ENCODE data around the gene S100A2.

GRCh38 chr1:153520818-153521476 lies 44.7 kb downstream of the S100A2 start:
- no peak for TF ChIP-seq POLR2AphosphoS5 (IDR thresholded peaks at IDR 0.05; ENCODE audit: low read depth)
- TF ChIP-seq, protein P1, sequence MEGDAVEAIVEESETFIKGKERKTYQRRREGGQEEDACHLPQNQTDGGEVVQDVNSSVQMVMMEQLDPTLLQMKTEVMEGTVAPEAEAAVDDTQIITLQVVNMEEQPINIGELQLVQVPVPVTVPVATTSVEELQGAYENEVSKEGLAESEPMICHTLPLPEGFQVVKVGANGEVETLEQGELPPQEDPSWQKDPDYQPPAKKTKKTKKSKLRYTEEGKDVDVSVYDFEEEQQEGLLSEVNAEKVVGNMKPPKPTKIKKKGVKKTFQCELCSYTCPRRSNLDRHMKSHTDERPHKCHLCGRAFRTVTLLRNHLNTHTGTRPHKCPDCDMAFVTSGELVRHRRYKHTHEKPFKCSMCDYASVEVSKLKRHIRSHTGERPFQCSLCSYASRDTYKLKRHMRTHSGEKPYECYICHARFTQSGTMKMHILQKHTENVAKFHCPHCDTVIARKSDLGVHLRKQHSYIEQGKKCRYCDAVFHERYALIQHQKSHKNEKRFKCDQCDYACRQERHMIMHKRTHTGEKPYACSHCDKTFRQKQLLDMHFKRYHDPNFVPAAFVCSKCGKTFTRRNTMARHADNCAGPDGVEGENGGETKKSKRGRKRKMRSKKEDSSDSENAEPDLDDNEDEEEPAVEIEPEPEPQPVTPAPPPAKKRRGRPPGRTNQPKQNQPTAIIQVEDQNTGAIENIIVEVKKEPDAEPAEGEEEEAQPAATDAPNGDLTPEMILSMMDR (IDR thresholded peaks at IDR 0.05; ENCODE audit: insufficient read depth, low read length) = no peak

Data from HL-60 (cell line).